ENCODE measurements around the gene GART. TPM values are rescaled to one million over a fixed set of nuclear protein-coding genes. Genes with fewer than 3 reads are reported as not detected.

The GART gene
- total and polyA plus RNA-seq, 2 of the 8 experiments (the other 6 are each of a cell fraction or from before 2014, with no cell fraction given): 23.1 to 231 TPM

DNA sequence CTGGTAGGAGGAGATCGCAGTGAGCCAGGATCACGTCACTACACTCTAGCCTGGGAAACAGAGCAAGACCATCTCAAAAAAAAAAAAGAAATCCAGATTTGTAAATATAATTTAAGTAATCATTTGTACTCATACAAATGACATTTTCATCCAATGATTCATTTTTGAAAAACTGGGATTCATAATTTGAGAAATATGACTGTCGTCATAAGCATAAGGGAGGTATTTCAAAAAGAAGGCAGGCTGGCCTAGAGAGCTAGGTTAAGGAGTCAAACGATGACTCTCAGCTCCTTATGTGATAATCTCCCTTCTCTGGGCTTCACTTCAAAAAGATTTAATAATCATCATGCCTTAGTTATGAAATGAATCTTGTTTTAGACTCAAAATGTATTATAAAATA is 2.3 kb downstream of the GART start:
- no peak for FAIRE-seq
- H3K4me3 ChIP-seq (ENCODE audit: extremely low read depth in 1 of 4, insufficient read depth in 2 of 4, low read depth in 3 of 4, low read length in 4 of 4): no peak overlapping the region
- no peak overlapping the region for H3K9ac ChIP-seq (replicated peaks in 1 of 4; ENCODE audit: extremely low read depth in 1 of 4, low read depth in 3 of 4, low read length in 3 of 4)
- no peak overlapping the region for H4K91ac ChIP-seq (replicated peaks; ENCODE audit: insufficient read length, low read length)
- no peak overlapping the region for H4K5ac ChIP-seq (ENCODE audit: insufficient read length, low read depth, low read length)
- H2AK5ac ChIP-seq (ENCODE audit: low read depth, low read length): no peak overlapping the region
- no peak overlapping the region for H3K18ac ChIP-seq (ENCODE audit: extremely low read depth, low read length)
- H3K23ac ChIP-seq (ENCODE audit: insufficient read length): no peak overlapping the region
- peaks cover 21 to 56% (median 38%) of the 10 kb centered on the region in 4 experiments for H3K36me3 ChIP-seq (ENCODE audit: control insufficient read depth in 2 of 4, insufficient read depth in 4 of 4, low read length in 3 of 4)
- H4K8ac ChIP-seq (ENCODE audit: extremely low read depth, insufficient read depth, low read length): no peak overlapping the region
- peaks cover 8% of the 10 kb centered on the region in 2 experiments for H4K20me1 ChIP-seq (replicated peaks in 1 of 2; ENCODE audit: control insufficient read depth in 1 of 2, insufficient read depth in 2 of 2, low read length in 2 of 2)
- H3K4me1 ChIP-seq (replicated peaks in 1 of 4; ENCODE audit: control insufficient read depth in 3 of 4, insufficient read depth in 4 of 4, low read length in 3 of 4): peaks cover 0 to 2% (median 0%) of the 10 kb centered on the region in 4 experiments; a peak in 3 of 7 replicates
- H2BK5ac ChIP-seq (ENCODE audit: low read depth, low read length): no peak overlapping the region
- DNase-seq (ENCODE audit: low read depth in 1 of 2, low spot score in 2 of 2): no peak
- H3K23me2 ChIP-seq (ENCODE audit: low read depth, low read length): peaks cover 10% of the 10 kb centered on the region
- H2BK15ac ChIP-seq (ENCODE audit: low read length): no peak overlapping the region
- H2AFZ ChIP-seq (ENCODE audit: low read length): no peak overlapping the region
- no peak overlapping the region for H3K14ac ChIP-seq (ENCODE audit: insufficient read length)
- peaks cover 35 to 80% of the 10 kb centered on the region in 2 experiments for H3K79me2 ChIP-seq (ENCODE audit: control insufficient read depth in 1 of 2, insufficient read depth in 2 of 2, low read length in 2 of 2)
- H3K4me2 ChIP-seq (ENCODE audit: insufficient read depth in 1 of 2, low read depth in 2 of 2, low read length in 2 of 2): no peak overlapping the region; a peak in 1 of 4 replicates
- ChIA-PET CTCF (ENCODE audit: partially characterized antibody) (no interaction called here), POLR2A (ENCODE audit: partially characterized antibody) (interaction anchor here (0.6 to 6.3 kb wide), 4 partner anchors 12 to 809 kb away, joined by 3 to 64 read pairs (median 3); no protein-coding TSS in a partner anchor)
- H2BK12ac ChIP-seq (ENCODE audit: low read depth, low read length): no peak overlapping the region
- H3K27ac ChIP-seq (ENCODE audit: low read depth, low read length): no peak overlapping the region
- no peak overlapping the region for H2BK120ac ChIP-seq (replicated peaks; ENCODE audit: low read depth, low read length)
- 93% methylated on average over 4 of the region's 4 CpGs; no CpG with 5 or more reads in 1 of the 2 experiments for WGBS, 2 experiments (ENCODE audit: extremely low coverage in 1 of 2, insufficient coverage in 1 of 2, insufficient read length in 1 of 2, insufficient replicate concordance in 2 of 2, low coverage in 1 of 2, low lambda C conversion rate in 2 of 2, missing lambda C conversion rate in 1 of 2)
- H3K56ac ChIP-seq (replicated peaks; ENCODE audit: insufficient read length, low read depth, low read length): no peak overlapping the region
- H3K9me3 ChIP-seq (ENCODE audit: insufficient read depth in 2 of 2, low read depth in 1 of 2, low read length in 1 of 2): no peaks in the 10 kb centered on the region
- H2BK20ac ChIP-seq (ENCODE audit: low read length): no peak overlapping the region
- H3K4ac ChIP-seq (replicated peaks; ENCODE audit: insufficient read length, low read depth, low read length): no peak overlapping the region
- H3K79me1 ChIP-seq (ENCODE audit: low read depth, low read length): no peaks in the 10 kb centered on the region; the same call in 1 of the 2 replicates
- H3K27me3 ChIP-seq (replicated peaks in 1 of 4; ENCODE audit: control insufficient read depth in 3 of 4, extremely low read depth in 1 of 4, insufficient read depth in 3 of 4, low read length in 3 of 4): no peaks in the 10 kb centered on the region
